ENCODE data around the gene IL32.

- TF ChIP-seq CTCF (IDR thresholded peaks at IDR 0.05): no peak
- TF ChIP-seq POLR2A (IDR thresholded peaks at IDR 0.05): no peak
Observed at GRCh38 chr16:3032624-3033023, 32.8 kb upstream of the IL32 start.

All from thyroid gland (tissue), 4 donors.